ENCODE results near the gene RABGAP1.

The RABGAP1 gene

DNA sequence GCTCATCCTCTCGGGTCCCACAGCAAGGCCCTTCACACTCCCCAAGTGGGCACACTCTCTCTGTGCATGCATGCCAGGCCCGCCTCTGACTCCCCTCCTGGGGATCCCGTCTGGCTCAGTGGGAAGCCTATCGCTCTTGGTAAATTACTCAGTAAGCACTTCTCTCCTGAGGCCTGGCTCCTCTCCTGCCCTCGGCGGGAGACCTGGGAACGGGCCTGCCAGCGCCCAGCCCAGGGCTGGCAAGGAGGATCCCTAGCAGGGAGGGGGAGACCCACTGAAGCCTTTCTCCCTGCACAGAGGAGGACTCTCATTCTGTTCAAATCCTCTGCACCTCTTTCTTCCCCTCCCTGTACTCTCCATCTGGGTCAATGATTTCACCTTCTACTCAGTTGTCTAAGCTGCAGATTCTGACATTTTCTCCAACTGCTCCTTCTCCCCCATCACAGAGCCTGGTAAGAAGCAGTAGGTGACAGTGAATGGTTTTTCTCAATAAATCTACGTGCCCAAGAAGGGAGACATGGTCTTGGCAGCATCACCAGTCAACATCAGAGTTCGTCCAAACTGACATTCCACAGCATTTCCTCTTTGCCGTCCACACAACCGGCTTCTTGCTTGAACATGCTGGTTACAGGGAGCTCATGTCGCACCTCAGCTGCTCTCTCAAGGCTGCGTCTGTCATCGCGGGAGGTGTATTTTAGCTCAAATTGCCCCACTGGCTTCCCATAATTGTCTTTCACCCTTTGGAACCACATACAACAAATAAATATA is 174.5 kb downstream of the RABGAP1 start:
- no peak for DNase-seq

DNA sequence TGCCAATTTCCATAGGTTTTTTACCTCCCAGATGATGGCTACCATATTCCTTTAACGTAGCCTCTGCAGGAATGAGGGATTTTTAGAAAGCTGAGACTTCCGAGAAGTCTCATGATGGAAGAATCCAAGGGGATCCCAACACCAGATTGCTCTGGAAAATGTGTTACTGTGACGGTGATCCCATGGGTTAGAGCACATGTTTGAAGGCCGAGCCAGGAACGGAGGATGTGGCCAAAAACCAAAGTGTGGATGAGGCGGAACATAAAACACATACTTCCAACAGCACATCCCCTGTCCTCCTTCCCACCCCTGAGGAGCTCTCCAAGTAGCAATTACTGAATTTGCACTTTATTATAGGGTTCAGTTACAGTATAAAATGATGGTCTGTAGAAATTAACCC is 175.2 kb downstream of the RABGAP1 start:
- DNase-seq: no peak

DNA sequence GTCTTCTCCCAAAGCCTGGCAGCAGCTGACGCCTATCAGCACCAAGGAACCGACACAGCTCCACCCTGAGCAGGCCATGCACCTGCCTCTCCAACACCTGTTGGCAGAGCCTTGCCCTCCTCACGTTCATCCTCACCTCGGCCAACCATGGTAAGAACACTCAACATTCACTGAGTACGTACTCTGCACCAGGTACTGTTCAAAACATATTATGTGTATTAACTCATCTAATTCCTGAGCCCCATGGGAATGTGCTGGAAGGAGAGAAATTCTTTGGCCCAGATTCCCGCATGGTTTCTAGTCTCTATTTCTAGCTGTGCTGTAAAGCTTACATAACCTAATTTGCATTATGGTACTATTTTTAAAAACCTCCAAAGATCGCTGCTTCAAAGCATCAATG is 178.7 kb downstream of the RABGAP1 start:
- no peak for DNase-seq

DNA sequence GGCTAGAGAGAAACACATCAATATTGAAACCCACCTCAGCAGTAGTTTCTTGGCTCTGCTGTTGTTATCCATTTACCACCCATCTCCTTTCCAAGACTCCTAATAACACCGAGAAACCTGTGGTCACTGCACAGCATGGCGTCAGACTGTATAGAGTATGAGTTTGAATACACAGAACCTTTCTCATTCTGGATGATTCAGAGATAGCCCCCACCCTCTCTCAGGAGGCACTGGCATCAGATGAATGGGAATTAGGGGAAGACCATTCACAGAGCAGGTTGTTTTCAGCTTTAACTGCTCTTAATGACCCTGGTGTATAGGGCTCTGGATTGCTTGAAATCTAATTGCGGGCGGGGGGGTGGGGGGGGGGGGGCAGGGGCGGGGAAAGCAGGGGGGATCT is 179.3 kb downstream of the RABGAP1 start:
- no peak for DNase-seq

DNA sequence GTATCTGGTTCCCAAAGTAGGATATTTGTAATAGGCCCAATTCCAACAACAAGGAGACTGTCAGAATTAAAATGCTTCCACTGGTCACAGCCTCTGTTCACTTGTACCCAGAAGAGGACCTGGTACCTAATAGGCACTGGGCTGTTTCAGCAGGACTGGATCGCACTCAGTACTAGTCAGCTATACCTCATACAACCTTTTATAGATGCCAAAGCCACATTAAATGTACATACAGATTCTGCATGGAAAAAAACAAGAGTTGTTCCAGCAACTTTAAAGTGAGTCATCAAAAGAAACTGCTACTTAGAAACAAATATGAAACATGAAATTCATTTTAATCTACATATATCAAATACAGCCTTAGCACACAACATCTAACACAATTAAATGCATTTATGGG is 180.1 kb downstream of the RABGAP1 start:
- DNase-seq: no peak

DNA sequence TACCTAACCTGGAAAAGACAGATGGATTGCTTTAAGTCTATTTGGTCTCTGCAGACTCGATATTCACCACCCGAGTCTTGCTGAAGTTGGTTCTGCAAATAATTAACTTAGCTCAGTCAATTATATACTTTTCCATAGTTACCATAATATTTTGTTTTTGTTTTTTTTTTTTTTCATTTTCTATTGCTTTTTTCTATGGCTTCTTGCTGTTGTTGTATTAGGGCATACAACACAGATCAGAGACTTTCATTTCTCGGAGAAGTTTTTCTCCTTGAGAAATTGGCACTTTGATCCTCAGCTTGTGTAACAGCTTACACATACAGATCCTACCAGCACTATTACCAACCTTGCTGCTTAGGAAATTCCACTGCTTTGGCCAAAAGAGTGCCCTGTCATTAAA is 180.6 kb downstream of the RABGAP1 start:
- no peak for DNase-seq

DNA sequence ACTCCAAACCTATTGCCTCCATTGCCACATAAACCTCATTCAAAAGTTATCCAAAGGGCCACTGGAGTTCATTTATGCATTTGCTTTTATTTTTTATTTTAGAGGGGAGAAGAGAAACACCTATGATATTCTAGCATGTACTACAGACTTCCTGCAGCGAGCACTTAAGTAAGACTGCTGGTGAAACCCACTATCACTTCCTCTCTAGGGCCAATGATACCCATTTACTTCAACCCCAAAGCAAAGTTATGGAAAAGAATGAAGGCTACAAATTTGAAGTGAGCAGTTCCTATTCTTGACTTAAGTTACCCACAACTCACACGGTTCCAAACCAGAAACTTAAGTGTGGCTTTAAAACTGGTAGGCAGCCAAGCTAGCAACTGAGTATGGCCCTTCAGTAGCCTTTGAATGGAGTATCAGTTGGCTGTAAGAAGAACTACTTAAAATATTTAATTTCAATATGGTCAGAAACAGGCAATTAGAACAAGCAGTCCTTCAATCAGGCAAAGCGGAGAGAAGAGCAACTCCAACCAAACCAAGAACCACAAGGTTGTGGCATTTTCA is 186.8 kb downstream of the RABGAP1 start:
- DNase-seq: no peak

DNA sequence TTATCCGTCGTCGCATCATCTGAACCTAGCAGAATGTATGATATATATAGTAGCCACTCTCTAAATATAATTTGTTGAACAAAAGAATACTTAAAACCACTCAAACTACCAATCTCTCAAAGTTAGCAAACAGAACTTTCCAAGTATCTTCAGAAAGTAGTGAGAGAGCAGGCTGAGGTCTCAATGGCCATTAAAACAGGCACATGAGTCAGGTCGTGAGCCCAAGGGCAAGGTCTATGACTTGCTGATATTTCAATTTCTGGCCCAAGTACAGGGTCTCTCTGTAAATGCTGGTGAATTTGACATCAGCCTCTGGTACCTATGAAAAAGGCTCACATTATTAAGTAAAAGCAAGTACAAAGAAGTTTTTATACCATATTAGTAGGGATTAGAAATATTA is 187.8 kb downstream of the RABGAP1 start:
- no peak for DNase-seq

DNA sequence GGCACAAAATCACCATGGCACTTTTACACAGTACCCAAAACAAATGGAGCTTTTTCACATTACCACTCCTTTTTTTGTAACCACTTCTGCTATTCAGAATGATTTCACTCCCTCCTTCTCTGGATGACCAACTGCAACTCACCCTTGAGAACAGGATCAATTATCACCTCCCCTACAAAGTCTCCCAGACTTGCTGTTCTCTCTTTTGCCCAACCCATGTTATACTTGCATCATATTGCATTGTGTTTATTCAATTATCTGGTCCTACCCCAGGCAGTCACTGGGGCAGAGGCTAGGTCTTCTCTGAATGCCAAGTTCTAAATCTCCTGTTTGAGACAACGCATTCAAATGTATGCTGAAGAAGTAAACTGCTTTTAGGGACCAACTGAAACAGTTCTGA is 188.6 kb downstream of the RABGAP1 start:
- DNase-seq: no peak

DNA sequence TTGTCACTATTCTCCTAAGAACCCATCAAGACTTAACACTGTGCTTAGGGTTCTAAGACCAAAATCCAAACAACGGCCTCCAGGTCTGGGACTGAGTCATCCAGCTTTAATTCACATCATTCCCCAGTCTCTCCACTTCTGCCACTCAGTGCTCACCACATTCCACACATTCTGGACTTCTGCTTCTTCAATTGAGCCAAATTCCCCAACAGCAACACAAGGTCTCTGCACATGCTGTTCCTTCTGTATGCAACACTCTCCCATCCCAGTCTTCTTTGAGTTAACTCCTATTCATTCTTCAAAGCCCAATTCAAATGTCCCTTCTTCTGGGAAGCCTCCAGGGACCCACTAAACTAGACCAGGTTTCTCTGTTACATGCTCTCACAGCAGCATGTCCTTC is 190.4 kb downstream of the RABGAP1 start:
- no peak for DNase-seq

DNA sequence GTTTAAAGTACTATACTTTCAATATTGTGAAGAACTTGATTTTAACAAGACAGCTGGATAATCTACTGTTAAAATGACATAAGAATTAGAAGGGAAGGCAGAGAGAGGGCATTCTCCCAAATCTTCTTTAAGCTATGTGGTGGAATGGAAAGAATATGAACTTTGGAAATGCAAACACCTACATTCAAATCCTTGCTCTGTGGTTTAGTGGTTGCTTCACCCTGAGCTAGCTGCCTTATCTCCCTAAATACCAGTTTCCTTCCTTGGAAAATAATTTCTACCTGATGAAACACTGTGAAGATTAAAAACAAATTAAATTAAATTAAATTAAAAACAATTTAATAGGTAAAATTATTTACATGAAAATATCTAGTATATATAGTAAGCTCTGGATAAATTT is 191.2 kb downstream of the RABGAP1 start:
- DNase-seq: no peak

DNA sequence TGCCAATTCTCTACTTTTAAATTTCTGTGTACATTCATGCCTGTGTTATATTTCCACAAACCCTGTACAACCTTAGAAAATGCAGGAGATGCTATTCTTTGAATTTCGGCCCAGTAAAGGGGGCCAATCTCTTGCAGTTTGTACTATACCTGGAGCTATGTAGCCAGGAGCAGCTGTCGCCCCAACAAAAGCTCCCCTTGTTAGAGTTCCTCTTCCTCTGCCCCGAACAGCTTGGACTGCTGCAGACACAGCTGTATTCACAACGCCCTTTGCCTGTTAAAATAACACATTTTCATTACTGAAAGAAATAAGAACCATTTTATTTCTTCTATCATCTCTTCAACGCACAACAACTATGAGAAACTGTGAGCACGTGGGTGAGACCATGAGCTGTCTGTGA is 191.9 kb downstream of the RABGAP1 start:
- DNase-seq: no peak

DNA sequence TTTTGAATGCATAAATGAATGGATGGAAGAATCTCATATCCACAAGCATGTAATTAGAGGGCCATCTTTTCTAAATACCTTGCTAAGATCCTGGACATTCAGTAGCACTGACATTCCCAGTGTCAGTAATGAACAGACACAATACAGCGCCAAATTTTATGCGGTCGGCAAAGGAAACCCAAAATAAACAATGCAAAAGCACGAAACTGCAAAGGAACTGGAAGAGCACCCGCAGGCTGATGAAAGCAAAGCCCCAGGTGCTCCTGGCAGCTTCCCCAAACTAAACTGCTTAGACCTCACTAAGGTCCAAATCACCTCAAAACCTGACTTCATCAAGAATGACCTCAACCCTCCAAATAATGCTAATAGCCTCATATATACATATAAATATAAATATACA is 194.6 kb downstream of the RABGAP1 start:
- DNase-seq: no peak

DNA sequence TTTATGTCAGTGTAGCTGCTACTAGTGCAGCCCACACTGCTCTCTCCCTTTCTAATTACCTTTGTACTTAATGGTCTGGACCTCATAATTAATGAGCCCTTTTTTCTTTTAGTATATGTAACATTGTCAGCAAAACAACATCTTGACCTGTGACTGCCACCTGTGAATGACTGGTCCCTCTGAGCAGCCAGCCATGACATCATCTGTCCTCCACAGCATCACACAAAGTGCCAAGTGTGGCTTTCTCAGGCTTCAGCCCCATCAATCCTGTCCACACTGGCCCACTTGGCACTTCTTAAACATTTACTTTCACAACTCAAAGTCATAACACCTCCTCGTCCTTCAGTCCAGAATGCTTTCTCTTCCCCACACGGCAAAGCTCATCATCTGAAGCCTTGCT is 197.3 kb downstream of the RABGAP1 start:
- no peak for DNase-seq

DNA sequence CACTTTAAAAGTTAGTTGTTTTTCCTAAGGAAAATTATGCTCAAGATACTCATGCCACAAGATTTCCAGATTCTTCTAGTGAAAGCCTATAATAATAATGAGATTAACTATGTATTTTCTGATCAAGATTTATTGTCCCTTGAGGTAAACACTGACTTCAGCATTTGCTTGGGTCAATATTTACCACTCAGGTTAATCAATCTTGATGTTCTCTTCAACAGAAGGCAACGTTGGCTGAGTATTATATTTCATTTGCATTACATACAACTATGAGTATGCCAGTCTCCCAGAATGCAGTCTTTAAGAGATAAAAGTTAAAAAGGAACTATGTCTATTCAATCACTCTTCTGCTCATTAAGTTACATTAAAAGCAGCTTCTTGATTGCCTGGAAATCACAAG is 208.2 kb downstream of the RABGAP1 start:
- no peak for DNase-seq

DNA sequence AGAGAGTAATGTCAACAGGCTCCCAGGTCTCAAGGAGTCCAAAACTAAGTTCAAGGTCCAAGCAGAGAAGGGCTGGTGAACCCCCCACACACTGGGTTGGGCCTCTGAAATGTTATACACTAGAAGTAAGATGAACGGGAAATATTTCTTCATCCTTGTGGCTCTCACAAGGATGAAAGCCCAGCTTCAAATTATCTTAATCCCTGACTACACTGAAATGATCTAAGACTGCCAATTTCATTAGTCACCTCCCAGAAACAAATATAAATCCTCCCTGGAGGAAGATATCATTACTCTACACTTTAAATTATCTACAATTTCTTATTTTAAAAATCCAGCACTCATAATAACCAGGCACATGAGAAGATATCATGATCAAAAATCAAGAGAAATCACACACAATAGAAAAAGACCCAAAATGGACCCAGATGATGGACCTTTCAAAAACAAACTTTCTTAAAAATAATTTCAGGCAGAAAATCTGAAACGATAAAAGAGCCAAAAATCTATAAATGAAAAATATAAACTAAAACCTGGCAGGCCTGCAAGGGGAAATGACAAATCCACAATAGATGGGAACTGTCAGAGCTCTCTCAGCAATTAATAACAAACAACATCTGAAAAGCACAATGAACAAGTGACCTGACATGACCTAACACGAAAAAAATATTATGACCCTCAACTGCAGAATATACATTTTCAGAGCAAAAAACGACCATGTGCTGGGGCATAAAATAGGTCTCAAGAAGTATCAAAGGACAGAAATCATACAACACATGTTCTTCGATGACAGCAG is 210.1 kb downstream of the RABGAP1 start:
- no peak for DNase-seq

Data from stimulated activated CD4-positive, alpha-beta T cell treated with anti-CD3 and anti-CD28 coated beads, Interleukin-1b, Interleukin-23, amount 100 ng/mL, for 48 hours (primary cell).